ENCODE measurements around the gene CCDC83.
A peak's percentile ranks its signal among the peaks of the same experiment; 100 is the strongest.
"Not testable (repeated sequence)": the region's sequence is repeated elsewhere in the genome, so short reads cannot be mapped to it uniquely, and the experiment has no call there.

GRCh38 chr11:85952108-85952485, 96.9 kb downstream of the CCDC83 start:
- TF ChIP-seq, protein P1, sequence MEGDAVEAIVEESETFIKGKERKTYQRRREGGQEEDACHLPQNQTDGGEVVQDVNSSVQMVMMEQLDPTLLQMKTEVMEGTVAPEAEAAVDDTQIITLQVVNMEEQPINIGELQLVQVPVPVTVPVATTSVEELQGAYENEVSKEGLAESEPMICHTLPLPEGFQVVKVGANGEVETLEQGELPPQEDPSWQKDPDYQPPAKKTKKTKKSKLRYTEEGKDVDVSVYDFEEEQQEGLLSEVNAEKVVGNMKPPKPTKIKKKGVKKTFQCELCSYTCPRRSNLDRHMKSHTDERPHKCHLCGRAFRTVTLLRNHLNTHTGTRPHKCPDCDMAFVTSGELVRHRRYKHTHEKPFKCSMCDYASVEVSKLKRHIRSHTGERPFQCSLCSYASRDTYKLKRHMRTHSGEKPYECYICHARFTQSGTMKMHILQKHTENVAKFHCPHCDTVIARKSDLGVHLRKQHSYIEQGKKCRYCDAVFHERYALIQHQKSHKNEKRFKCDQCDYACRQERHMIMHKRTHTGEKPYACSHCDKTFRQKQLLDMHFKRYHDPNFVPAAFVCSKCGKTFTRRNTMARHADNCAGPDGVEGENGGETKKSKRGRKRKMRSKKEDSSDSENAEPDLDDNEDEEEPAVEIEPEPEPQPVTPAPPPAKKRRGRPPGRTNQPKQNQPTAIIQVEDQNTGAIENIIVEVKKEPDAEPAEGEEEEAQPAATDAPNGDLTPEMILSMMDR (tag by site-specific recombination; IDR thresholded peaks at IDR 0.05): not testable (repeated sequence)
- TF ChIP-seq ZFP69B (tag by site-specific recombination; IDR thresholded peaks at IDR 0.05); ZNF747 (tag by site-specific recombination; IDR thresholded peaks at IDR 0.05); ZBTB17 (tag by site-specific recombination; IDR thresholded peaks at IDR 0.05); ZBTB1 (tag by site-specific recombination; IDR thresholded peaks at IDR 0.05); ZBTB26 (tag by site-specific recombination; optimal IDR thresholded peaks at IDR 0.05); SCRT2 (tag by site-specific recombination; IDR thresholded peaks at IDR 0.05); GLIS2 (tag by site-specific recombination; IDR thresholded peaks at IDR 0.05); ZNF558 (tag by site-specific recombination; IDR thresholded peaks at IDR 0.05); ZNF184 (tag by site-specific recombination; IDR thresholded peaks at IDR 0.05): not testable (repeated sequence)
- TF ChIP-seq, protein P2, sequence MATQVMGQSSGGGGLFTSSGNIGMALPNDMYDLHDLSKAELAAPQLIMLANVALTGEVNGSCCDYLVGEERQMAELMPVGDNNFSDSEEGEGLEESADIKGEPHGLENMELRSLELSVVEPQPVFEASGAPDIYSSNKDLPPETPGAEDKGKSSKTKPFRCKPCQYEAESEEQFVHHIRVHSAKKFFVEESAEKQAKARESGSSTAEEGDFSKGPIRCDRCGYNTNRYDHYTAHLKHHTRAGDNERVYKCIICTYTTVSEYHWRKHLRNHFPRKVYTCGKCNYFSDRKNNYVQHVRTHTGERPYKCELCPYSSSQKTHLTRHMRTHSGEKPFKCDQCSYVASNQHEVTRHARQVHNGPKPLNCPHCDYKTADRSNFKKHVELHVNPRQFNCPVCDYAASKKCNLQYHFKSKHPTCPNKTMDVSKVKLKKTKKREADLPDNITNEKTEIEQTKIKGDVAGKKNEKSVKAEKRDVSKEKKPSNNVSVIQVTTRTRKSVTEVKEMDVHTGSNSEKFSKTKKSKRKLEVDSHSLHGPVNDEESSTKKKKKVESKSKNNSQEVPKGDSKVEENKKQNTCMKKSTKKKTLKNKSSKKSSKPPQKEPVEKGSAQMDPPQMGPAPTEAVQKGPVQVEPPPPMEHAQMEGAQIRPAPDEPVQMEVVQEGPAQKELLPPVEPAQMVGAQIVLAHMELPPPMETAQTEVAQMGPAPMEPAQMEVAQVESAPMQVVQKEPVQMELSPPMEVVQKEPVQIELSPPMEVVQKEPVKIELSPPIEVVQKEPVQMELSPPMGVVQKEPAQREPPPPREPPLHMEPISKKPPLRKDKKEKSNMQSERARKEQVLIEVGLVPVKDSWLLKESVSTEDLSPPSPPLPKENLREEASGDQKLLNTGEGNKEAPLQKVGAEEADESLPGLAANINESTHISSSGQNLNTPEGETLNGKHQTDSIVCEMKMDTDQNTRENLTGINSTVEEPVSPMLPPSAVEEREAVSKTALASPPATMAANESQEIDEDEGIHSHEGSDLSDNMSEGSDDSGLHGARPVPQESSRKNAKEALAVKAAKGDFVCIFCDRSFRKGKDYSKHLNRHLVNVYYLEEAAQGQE (tag by site-specific recombination; IDR thresholded peaks at IDR 0.05): not testable (repeated sequence)
- TF ChIP-seq, protein P3, sequence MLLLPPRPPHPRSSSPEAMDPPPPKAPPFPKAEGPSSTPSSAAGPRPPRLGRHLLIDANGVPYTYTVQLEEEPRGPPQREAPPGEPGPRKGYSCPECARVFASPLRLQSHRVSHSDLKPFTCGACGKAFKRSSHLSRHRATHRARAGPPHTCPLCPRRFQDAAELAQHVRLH (tag by site-specific recombination; IDR thresholded peaks at IDR 0.05): 0 out of 2 replicates have a peak, but pooled peaks have one; percentile 22
- TF ChIP-seq, protein P4, sequence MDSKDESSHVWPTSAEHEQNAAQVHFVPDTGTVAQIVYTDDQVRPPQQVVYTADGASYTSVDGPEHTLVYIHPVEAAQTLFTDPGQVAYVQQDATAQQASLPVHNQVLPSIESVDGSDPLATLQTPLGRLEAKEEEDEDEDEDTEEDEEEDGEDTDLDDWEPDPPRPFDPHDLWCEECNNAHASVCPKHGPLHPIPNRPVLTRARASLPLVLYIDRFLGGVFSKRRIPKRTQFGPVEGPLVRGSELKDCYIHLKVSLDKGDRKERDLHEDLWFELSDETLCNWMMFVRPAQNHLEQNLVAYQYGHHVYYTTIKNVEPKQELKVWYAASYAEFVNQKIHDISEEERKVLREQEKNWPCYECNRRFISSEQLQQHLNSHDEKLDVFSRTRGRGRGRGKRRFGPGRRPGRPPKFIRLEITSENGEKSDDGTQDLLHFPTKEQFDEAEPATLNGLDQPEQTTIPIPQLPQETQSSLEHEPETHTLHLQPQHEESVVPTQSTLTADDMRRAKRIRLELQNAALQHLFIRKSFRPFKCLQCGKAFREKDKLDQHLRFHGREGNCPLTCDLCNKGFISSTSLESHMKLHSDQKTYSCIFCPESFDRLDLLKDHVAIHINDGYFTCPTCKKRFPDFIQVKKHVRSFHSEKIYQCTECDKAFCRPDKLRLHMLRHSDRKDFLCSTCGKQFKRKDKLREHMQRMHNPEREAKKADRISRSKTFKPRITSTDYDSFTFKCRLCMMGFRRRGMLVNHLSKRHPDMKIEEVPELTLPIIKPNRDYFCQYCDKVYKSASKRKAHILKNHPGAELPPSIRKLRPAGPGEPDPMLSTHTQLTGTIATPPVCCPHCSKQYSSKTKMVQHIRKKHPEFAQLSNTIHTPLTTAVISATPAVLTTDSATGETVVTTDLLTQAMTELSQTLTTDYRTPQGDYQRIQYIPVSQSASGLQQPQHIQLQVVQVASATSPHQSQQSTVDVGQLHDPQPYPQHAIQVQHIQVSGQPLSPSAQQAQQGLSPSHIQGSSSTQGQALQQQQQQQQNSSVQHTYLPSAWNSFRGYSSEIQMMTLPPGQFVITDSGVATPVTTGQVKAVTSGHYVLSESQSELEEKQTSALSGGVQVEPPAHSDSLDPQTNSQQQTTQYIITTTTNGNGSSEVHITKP (tag by site-specific recombination; IDR thresholded peaks at IDR 0.05): not testable (repeated sequence)

Measured in HEK293 (cell line).